OCI-LY7 (cell line): Measurements from ENCODE around the gene OR2K2.

Experiments
- CTCF ChIP-seq: fragments of 200-600 bp; sonication (generic); conservative IDR thresholded peaks from 2 replicates; pipeline ENCODE4 v1.5.1; 2014; ENCODE audit warnings: mild to moderate bottlenecking, antibody characterized with exemption, low read length, moderate library complexity, mixed read lengths
- EZH2phosphoT487 ChIP-seq: fragments of 200-600 bp; sonication (generic); IDR thresholded peaks from 2 replicates; pipeline ENCODE4 v1.6.1; 2018; ENCODE audit warnings: low read depth, borderline replicate concordance, mild to moderate bottlenecking, mixed run types, antibody characterized with exemption, low read length, moderate library complexity, mixed read lengths

- TF ChIP-seq CTCF (no peak), EZH2phosphoT487 (no peak)
Measured at GRCh38 chr9:111320631-111321030, 9.4 kb downstream of the OR2K2 start.
